T1000 (cell line): ENCODE measurements around the gene ACOD1.
"Not testable (repeated sequence)": the region's sequence is repeated elsewhere in the genome, so short reads cannot be mapped to it uniquely, and the experiment has no call there.

Experiments used
- DNase-seq: peaks from one replicate; lab custom pipeline; 2025; ENCODE audit warnings: mixed read lengths; lab: John Stamatoyannopoulos, UW

The ACOD1 gene

GRCh38 chr13:76948149-76948548 lies at the start of gene ACOD1:
Gene ACOD1, plus strand, starts transcription at chr13:76948511. Its CDS starts 48 bp downstream, at chr13:76948559.
- no peak for DNase-seq

- DNase-seq, result not testable (repeated sequence)
Observed at GRCh38 chr13:76899066-76899465, 49.2 kb upstream of the ACOD1 start.

- DNase-seq, result no peak
Observed at GRCh38 chr13:76903544-76904162, 44.7 kb upstream of the ACOD1 start.

- no peak for DNase-seq
Observed at GRCh38 chr13:76904507-76904906, 43.8 kb upstream of the ACOD1 start.

- no peak for DNase-seq
Observed at GRCh38 chr13:76912476-76912875, 35.8 kb upstream of the ACOD1 start.

GRCh38 chr13:76913898-76914297 lies 34.4 kb upstream of the ACOD1 start:
- no peak for DNase-seq

GRCh38 chr13:76917095-76917494 lies 31.2 kb upstream of the ACOD1 start:
- no peak for DNase-seq

- not testable (repeated sequence) for DNase-seq
Observed at GRCh38 chr13:76917755-76918481, 30.4 kb upstream of the ACOD1 start.

GRCh38 chr13:76921516-76921915 lies 26.8 kb upstream of the ACOD1 start:
- no peak for DNase-seq

GRCh38 chr13:76925115-76925514 lies 23.2 kb upstream of the ACOD1 start:
- DNase-seq, result no peak

- DNase-seq, result no peak
Observed at GRCh38 chr13:76927955-76928354, 20.4 kb upstream of the ACOD1 start.

- DNase-seq, result no peak
Observed at GRCh38 chr13:76928456-76928855, 19.9 kb upstream of the ACOD1 start.

GRCh38 chr13:76929320-76929719 lies 19.0 kb upstream of the ACOD1 start:
- no peak for DNase-seq

GRCh38 chr13:76929851-76930374 lies 18.4 kb upstream of the ACOD1 start:
- DNase-seq, result no peak

- DNase-seq, result no peak
Observed at GRCh38 chr13:76932076-76932475, 16.2 kb upstream of the ACOD1 start.

- no peak for DNase-seq
Observed at GRCh38 chr13:76934671-76935070, 13.6 kb upstream of the ACOD1 start.

GRCh38 chr13:76936763-76937162 lies 11.5 kb upstream of the ACOD1 start:
- DNase-seq, result no peak

GRCh38 chr13:76937281-76937820 lies 11.0 kb upstream of the ACOD1 start:
- DNase-seq, result peak; percentile 6

- DNase-seq, result no peak
Observed at GRCh38 chr13:76939215-76939614, 9.1 kb upstream of the ACOD1 start.

- no peak for DNase-seq
Observed at GRCh38 chr13:76942363-76942762, 5.9 kb upstream of the ACOD1 start.

- no peak for DNase-seq
Observed at GRCh38 chr13:76943646-76944045, 4.7 kb upstream of the ACOD1 start.

- no peak for DNase-seq
Observed at GRCh38 chr13:76944456-76944855, 3.9 kb upstream of the ACOD1 start.

- DNase-seq, result no peak
Observed at GRCh38 chr13:76950101-76950500, 1.8 kb downstream of the ACOD1 start.
